HG03196 (cell line): ENCODE results near the gene FRMD6.
A peak's percentile ranks its signal among the peaks of the same experiment; 100 is the strongest.
"Not testable (repeated sequence)": the region's sequence is repeated elsewhere in the genome, so short reads cannot be mapped to it uniquely, and the experiment has no call there.

Source experiments
- ATAC-seq: cut with Tn5 transposase; IDR thresholded peaks from one replicate; pipeline ENCODE4 v1.9.1; 2021; ENCODE audit not compliant: unreplicated experiment

The FRMD6 gene

GRCh38 chr14:51628238-51628637, 23.5 kb upstream of the FRMD6 start:
- ATAC-seq, result no peak

- no peak for ATAC-seq
These were observed 20.7 kb upstream of the FRMD6 start for GRCh38 chr14:51630987-51631386.

- not testable (repeated sequence) for ATAC-seq
These were observed 18.4 kb upstream of the FRMD6 start for GRCh38 chr14:51633298-51633697.

GRCh38 chr14:51636109-51636508, 15.6 kb upstream of the FRMD6 start:
- no peak for ATAC-seq

GRCh38 chr14:51638071-51638944, 13.4 kb upstream of the FRMD6 start:
- ATAC-seq, result no peak

- no peak for ATAC-seq
These were observed 11.9 kb upstream of the FRMD6 start for GRCh38 chr14:51639668-51640316.

GRCh38 chr14:51643140-51643539, 8.6 kb upstream of the FRMD6 start:
- ATAC-seq, result no peak

GRCh38 chr14:51644217-51644933, 7.3 kb upstream of the FRMD6 start:
- no peak for ATAC-seq

- no peak for ATAC-seq
These were observed 3.4 kb upstream of the FRMD6 start for GRCh38 chr14:51648296-51648695.

GRCh38 chr14:51650716-51651387, 858 bp upstream of the FRMD6 start:
- no peak for ATAC-seq

- peak; percentile 32 for ATAC-seq
These were observed 713 bp downstream of the FRMD6 start for GRCh38 chr14:51652168-51653078.

- ATAC-seq, result no peak
These were observed 1.5 kb downstream of the FRMD6 start for GRCh38 chr14:51653079-51653774.

GRCh38 chr14:51653775-51654532, 2.2 kb downstream of the FRMD6 start:
- ATAC-seq, result no peak

GRCh38 chr14:51654533-51654845, 2.8 kb downstream of the FRMD6 start:
- no peak for ATAC-seq

- no peak for ATAC-seq
These were observed 6.1 kb downstream of the FRMD6 start for GRCh38 chr14:51657762-51658161.

GRCh38 chr14:51658441-51659173, 6.9 kb downstream of the FRMD6 start:
- ATAC-seq, result no peak

- ATAC-seq, result no peak
These were observed 9.0 kb downstream of the FRMD6 start for GRCh38 chr14:51660741-51661140.

- no peak for ATAC-seq
These were observed 9.8 kb downstream of the FRMD6 start for GRCh38 chr14:51661504-51661903.
